HG03025 (cell line): Measurements from ENCODE around the gene RAET1G.
"Not testable (repeated sequence)": the region's sequence is repeated elsewhere in the genome, so short reads cannot be mapped to it uniquely, and the experiment has no call there.

ENCODE experiments used
- ATAC-seq: cut with Tn5 transposase; IDR thresholded peaks from one replicate; pipeline ENCODE4 v1.9.1; 2021; ENCODE audit warnings: mild to moderate bottlenecking, moderate library complexity; ENCODE audit not compliant: unreplicated experiment, low FRiP score

RAET1G gene

GRCh38 chr6:149922642-149923326 lies at the start of gene RAET1G:
Gene RAET1G, minus strand, starts transcription at chr6:149923121. Its CDS starts 111 bp downstream, at chr6:149923010.
- no peak for ATAC-seq

GRCh38 chr6:149969635-149970034 lies 46.7 kb upstream of the RAET1G start:
- ATAC-seq: no peak

- not testable (repeated sequence) for ATAC-seq
Measured at GRCh38 chr6:149968909-149969308, 46.0 kb upstream of the RAET1G start.

GRCh38 chr6:149967999-149968398 lies 45.1 kb upstream of the RAET1G start:
- not testable (repeated sequence) for ATAC-seq

- no peak for ATAC-seq
Measured at GRCh38 chr6:149967591-149967990, 44.7 kb upstream of the RAET1G start.

- not testable (repeated sequence) for ATAC-seq
Measured at GRCh38 chr6:149966319-149966718, 43.4 kb upstream of the RAET1G start.

- no peak for ATAC-seq
Measured at GRCh38 chr6:149965194-149966020, 42.5 kb upstream of the RAET1G start.

- no peak for ATAC-seq
Measured at GRCh38 chr6:149964308-149965193, 41.6 kb upstream of the RAET1G start.

GRCh38 chr6:149963462-149964307 lies 40.8 kb upstream of the RAET1G start, which contains the start of gene ULBP1:
Gene ULBP1, plus strand, starts transcription at chr6:149963943. Its CDS starts 107 bp downstream, at chr6:149964050.
- ATAC-seq: no peak

- no peak for ATAC-seq
Measured at GRCh38 chr6:149963212-149963461, 40.2 kb upstream of the RAET1G start.

GRCh38 chr6:149962461-149963211 lies 39.7 kb upstream of the RAET1G start:
- no peak for ATAC-seq

GRCh38 chr6:149961728-149962425 lies 39.0 kb upstream of the RAET1G start:
- no peak for ATAC-seq

GRCh38 chr6:149960488-149960887 lies 37.6 kb upstream of the RAET1G start:
- no peak for ATAC-seq

GRCh38 chr6:149959806-149960205 lies 36.9 kb upstream of the RAET1G start:
- ATAC-seq: not testable (repeated sequence)

GRCh38 chr6:149958124-149958523 lies 35.2 kb upstream of the RAET1G start:
- not testable (repeated sequence) for ATAC-seq

GRCh38 chr6:149955654-149956317 lies 32.9 kb upstream of the RAET1G start:
- not testable (repeated sequence) for ATAC-seq

- ATAC-seq: not testable (repeated sequence)
Measured at GRCh38 chr6:149954984-149955653, 32.2 kb upstream of the RAET1G start.
